Ascending aorta (tissue), 2 donors: ENCODE measurements around the gene CSTF2. TPM values are rescaled to one million over a fixed set of nuclear protein-coding genes. Genes with fewer than 3 reads are reported as not detected.
"Not testable (repeated sequence)": the region's sequence is repeated elsewhere in the genome, so short reads cannot be mapped to it uniquely, and the experiment has no call there.

Source experiments
- DNase-seq, 2 donors: peaks; one replicate each; pipeline ENCODE4 v3.0.0-alpha.2; 2019; ENCODE audit warnings: low spot score in 2 of 2
- H3K27ac ChIP-seq, 2 donors: fragments of 200-600 bp; sonication (generic); one replicate each; pipeline ENCODE4 v1.5.1; 2016 to 2017; ENCODE audit warnings: mild to moderate bottlenecking in 1 of 2
- H3K27me3 ChIP-seq: fragments of 200-600 bp; sonication (generic); one replicate; pipeline ENCODE4 v1.5.1; 2017
- H3K36me3 ChIP-seq, 2 donors: fragments of 200-600 bp; sonication (generic); one replicate each; pipeline ENCODE4 v1.5.1; 2016
- H3K4me1 ChIP-seq, 2 donors: fragments of 200-600 bp; sonication (generic); one replicate each; pipeline ENCODE4 v1.5.1; 2016 to 2017; ENCODE audit warnings: mild to moderate bottlenecking in 1 of 2
- H3K4me3 ChIP-seq, 2 donors: fragments of 200-600 bp; sonication (generic); one replicate each; pipeline ENCODE4 v1.5.1; 2016 to 2017; ENCODE audit warnings: mild to moderate bottlenecking in 1 of 2
- H3K9me3 ChIP-seq, 2 donors: fragments of 200-600 bp; sonication (generic); one replicate each; pipeline ENCODE4 v1.5.1; 2016
- CTCF ChIP-seq, 3 experiments: fragments of 200-600 bp in 2 of 3; fragments of 450-650 bp in 1 of 3; sonication (generic) in 2 of 3; IDR thresholded peaks; one replicate each; pipeline ENCODE4 v1.5.1; 2016 to 2019; ENCODE audit warnings: antibody characterized with exemption in 3 of 3, mild to moderate bottlenecking in 1 of 3, moderate library complexity in 1 of 3
- intact Hi-C: fragments of 100-400 bp; cut with DNase I; formaldehyde crosslinking; loops from one replicate; pipeline ENCODE4 v1.15.1; 2023
- total RNA-seq: library from RNA; depleted of rRNA; stranded (reverse); fragments of >200 nt; gene quantifications from one replicate; pipeline ENCODE4 v1.1.0, GENCODE V29; 2016

CSTF2 gene
- total RNA-seq, 1 donor from 2014 or later, result 1.1 TPM

GRCh38 chrX:100804780-100805179, 15.4 kb upstream of the CSTF2 start:
- no peak for TF ChIP-seq CTCF (IDR thresholded peaks at IDR 0.05)
- intact Hi-C loops, result no loop called here
- DNase-seq, result no peak
- H3K36me3 ChIP-seq, result no peaks in the 10 kb centered on the region
- H3K27me3 ChIP-seq, result no peaks in the 10 kb centered on the region
- H3K9me3 ChIP-seq, result peaks cover 0 to 10% of the 10 kb centered on the region in 2 donors
- no peak overlapping the region for H3K27ac ChIP-seq
- no peaks in the 10 kb centered on the region for H3K4me1 ChIP-seq
- H3K4me3 ChIP-seq, result no peak overlapping the region

DNA sequence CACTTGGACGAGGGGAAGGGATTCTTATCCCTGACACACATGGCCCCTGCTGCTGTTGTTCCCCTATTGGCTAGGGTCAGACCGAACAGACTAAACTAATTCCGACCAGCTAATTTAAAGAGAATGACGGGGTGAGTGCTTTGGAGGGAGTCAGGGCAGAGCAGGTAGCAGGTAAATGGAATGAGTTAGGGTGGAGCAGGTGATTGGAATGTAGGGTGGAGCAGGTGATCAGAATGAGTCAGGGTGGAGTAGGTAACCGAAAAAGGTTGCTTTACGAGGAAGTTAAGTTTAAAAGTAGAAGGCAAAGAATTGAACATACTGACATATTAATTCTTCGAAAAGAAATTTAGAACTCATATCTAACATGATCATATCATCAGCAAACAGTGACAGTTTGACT, 11.9 kb upstream of the CSTF2 start:
- H3K36me3 ChIP-seq, intact Hi-C loops, H3K9me3 ChIP-seq, H3K4me3 ChIP-seq, H3K4me1 ChIP-seq, DNase-seq, H3K27me3 ChIP-seq, H3K27ac ChIP-seq: not testable (repeated sequence)

- H3K9me3 ChIP-seq, result no peaks in the 10 kb centered on the region
- DNase-seq, result no peak
- no peak overlapping the region for H3K4me3 ChIP-seq
- no peak overlapping the region for H3K27ac ChIP-seq
- TF ChIP-seq CTCF (IDR thresholded peaks at IDR 0.05), result no peak
- H3K4me1 ChIP-seq, result no peaks in the 10 kb centered on the region
- no peaks in the 10 kb centered on the region for H3K27me3 ChIP-seq
- H3K36me3 ChIP-seq, result no peaks in the 10 kb centered on the region
- intact Hi-C loops, result no loop called here
These were observed 7.7 kb upstream of the CSTF2 start for GRCh38 chrX:100812216-100813158.

- Histone ChIP-seq H3K4me1 (no peaks in the 10 kb centered on the region), H3K4me3 (no peak overlapping the region), H3K36me3 (no peaks in the 10 kb centered on the region), H3K9me3 (no peaks in the 10 kb centered on the region), H3K27ac (no peak overlapping the region), H3K27me3 (no peaks in the 10 kb centered on the region)
- no peak for TF ChIP-seq CTCF (IDR thresholded peaks at IDR 0.05)
- no peak for DNase-seq
- intact Hi-C loops, result no loop called here
These were observed 2.9 kb upstream of the CSTF2 start for GRCh38 chrX:100817340-100817739.

DNA sequence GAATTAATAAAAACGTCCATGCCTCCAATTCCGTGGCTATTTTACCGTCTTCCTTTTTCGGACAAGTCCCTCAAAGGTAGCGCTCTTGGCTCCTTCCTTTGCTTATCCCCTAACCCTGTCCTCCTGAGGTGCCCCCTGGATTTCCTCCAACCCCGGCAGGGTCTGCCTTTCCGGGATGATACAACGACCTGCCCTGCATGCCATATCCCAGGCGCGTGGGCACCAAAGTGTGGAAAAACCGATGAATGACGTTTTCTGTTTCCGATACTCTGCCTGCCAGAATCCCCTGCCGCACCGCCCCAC, 706 bp upstream of the CSTF2 start:
- intact Hi-C loops, result no loop called here

More for the DNA sequence above, 706 bp upstream of the CSTF2 start:
- no peak for TF ChIP-seq CTCF (IDR thresholded peaks at IDR 0.05)
- Histone ChIP-seq H3K4me3 (peak overlapping the region; percentile 57 to 61), H3K27me3 (no peaks in the 10 kb centered on the region), H3K36me3 (peaks cover 0 to 8% of the 10 kb centered on the region in 2 donors), H3K27ac (no peak overlapping the region), H3K4me1 (no peaks in the 10 kb centered on the region), H3K9me3 (no peaks in the 10 kb centered on the region)
- no peak for DNase-seq
